Stimulated activated CD4-positive, alpha-beta T cell treated with anti-CD3 and anti-CD28 coated beads, TNF-alpha, amount 100 ng/mL, for 24 hours (primary cell): ENCODE measurements around the gene YES1.
"Not testable (repeated sequence)": the region's sequence is repeated elsewhere in the genome, so short reads cannot be mapped to it uniquely, and the experiment has no call there.

Experiments used
- DNase-seq, 3 experiments: peaks; one replicate each; pipeline ENCODE4 v3.0.0-alpha.2; 2020; ENCODE audit warnings: low read depth in 3 of 3

YES1 gene

GRCh38 chr18:784470-785172 is 27.4 kb downstream of the YES1 start:
- DNase-seq: no peak

GRCh38 chr18:778194-778927 is 33.7 kb downstream of the YES1 start:
- DNase-seq: no peak

- DNase-seq: no peak
Measured at GRCh38 chr18:777021-777420, 35.0 kb downstream of the YES1 start.

GRCh38 chr18:776044-776443 is 36.0 kb downstream of the YES1 start:
- DNase-seq: not testable (repeated sequence)

- DNase-seq: no peak
Measured at GRCh38 chr18:774811-775210, 37.2 kb downstream of the YES1 start.

- no peak for DNase-seq
Measured at GRCh38 chr18:773980-774624, 37.9 kb downstream of the YES1 start.

- DNase-seq: no peak
Measured at GRCh38 chr18:770583-770961, 41.5 kb downstream of the YES1 start.

GRCh38 chr18:767961-768360 is 44.1 kb downstream of the YES1 start:
- no peak for DNase-seq

GRCh38 chr18:767084-767882 is 44.8 kb downstream of the YES1 start:
- DNase-seq: no peak

GRCh38 chr18:766550-766860 is 45.5 kb downstream of the YES1 start:
- no peak for DNase-seq

- DNase-seq: no peak
Measured at GRCh38 chr18:765764-766549, 46.1 kb downstream of the YES1 start.

- DNase-seq: not testable (repeated sequence)
Measured at GRCh38 chr18:759864-760263, 52.2 kb downstream of the YES1 start.

- no peak for DNase-seq
Measured at GRCh38 chr18:755506-755905, 56.5 kb downstream of the YES1 start.

- DNase-seq: no peak
Measured at GRCh38 chr18:754656-755055, 57.4 kb downstream of the YES1 start.

GRCh38 chr18:750456-750855 is 61.6 kb downstream of the YES1 start:
- DNase-seq: no peak

GRCh38 chr18:744832-745597 is 67.0 kb downstream of the YES1 start:
- no peak for DNase-seq

- no peak for DNase-seq
Measured at GRCh38 chr18:741931-742512, 70.0 kb downstream of the YES1 start.

- no peak for DNase-seq
Measured at GRCh38 chr18:732371-732770, 79.7 kb downstream of the YES1 start.

- DNase-seq: no peak
Measured at GRCh38 chr18:731185-731584, 80.9 kb downstream of the YES1 start.

- no peak for DNase-seq
Measured at GRCh38 chr18:730692-731091, 81.3 kb downstream of the YES1 start.
